Dermis blood vessel endothelial cell (primary cell): ENCODE data around the gene CHD3. TPM values are rescaled to one million over a fixed set of nuclear protein-coding genes. Genes with fewer than 3 reads are reported as not detected.
A peak's percentile ranks its signal among the peaks of the same experiment; 100 is the strongest.

ENCODE experiments used
- DNase-seq: peaks from one replicate; pipeline ENCODE4 v3.0.0; 2010
- total RNA-seq: library from RNA; depleted of rRNA; stranded (reverse); fragments of >200 nt; gene quantifications from 2 replicates; pipeline ENCODE4 v1.2.3, GENCODE V29; 2014

CHD3 gene
- total RNA-seq, 1 donor from 2014 or later: 108 TPM

- no peak for DNase-seq
Observed at GRCh38 chr17:7873051-7873450, 15.5 kb upstream of the CHD3 start.

GRCh38 chr17:7875804-7876370, 12.7 kb upstream of the CHD3 start:
- DNase-seq: no peak

- no peak for DNase-seq
Observed at GRCh38 chr17:7878234-7878633, 10.4 kb upstream of the CHD3 start.

- no peak for DNase-seq
Observed at GRCh38 chr17:7880076-7880868, 8.3 kb upstream of the CHD3 start.

- DNase-seq: no peak
Observed at GRCh38 chr17:7881276-7882054, 7.1 kb upstream of the CHD3 start.

GRCh38 chr17:7882068-7882467, 6.5 kb upstream of the CHD3 start:
- DNase-seq: no peak

GRCh38 chr17:7882629-7883028, 6.0 kb upstream of the CHD3 start:
- DNase-seq: no peak

GRCh38 chr17:7883781-7884386, 4.7 kb upstream of the CHD3 start:
- peak; percentile 35 for DNase-seq

GRCh38 chr17:7884581-7885366, 3.8 kb upstream of the CHD3 start:
- peak; percentile 9 for DNase-seq

GRCh38 chr17:7885367-7886226, 3.0 kb upstream of the CHD3 start:
- DNase-seq: peak; percentile 43

GRCh38 chr17:7886227-7887037, 2.2 kb upstream of the CHD3 start:
- DNase-seq: peak; percentile 48

GRCh38 chr17:7887038-7887481, 1.5 kb upstream of the CHD3 start:
- DNase-seq: no peak

- DNase-seq: peak; percentile 96
Observed at GRCh38 chr17:7887482-7888183, 956 bp upstream of the CHD3 start.

GRCh38 chr17:7889166-7889955, 772 bp downstream of the CHD3 start:
- peak; percentile 96 for DNase-seq

GRCh38 chr17:7893187-7893880, 4.7 kb downstream of the CHD3 start:
- DNase-seq: no peak

GRCh38 chr17:7894226-7894625, 5.6 kb downstream of the CHD3 start:
- no peak for DNase-seq

- DNase-seq: no peak
Observed at GRCh38 chr17:7894866-7895265, 6.3 kb downstream of the CHD3 start.

- DNase-seq: no peak
Observed at GRCh38 chr17:7897090-7897489, 8.5 kb downstream of the CHD3 start.
